ENCODE results near the gene MYH14. TPM values are rescaled to one million over a fixed set of nuclear protein-coding genes. Genes with fewer than 3 reads are reported as not detected.

MYH14 gene
- total and polyA plus RNA-seq, 2 of the 8 experiments (the other 6 are each of a cell fraction or from before 2014, with no cell fraction given): 17.3 to 28.6 TPM

- no peak overlapping the region for H4K91ac ChIP-seq (replicated peaks; ENCODE audit: insufficient read length, low read length)
- no peak overlapping the region for H3K4me3 ChIP-seq (ENCODE audit: extremely low read depth in 1 of 4, insufficient read depth in 2 of 4, low read depth in 3 of 4, low read length in 4 of 4)
- no peak overlapping the region; the same call in 1 of the 2 replicates for H3K27ac ChIP-seq (ENCODE audit: low read depth, low read length)
- H3K23ac ChIP-seq (ENCODE audit: insufficient read length): no peak overlapping the region
- no peak overlapping the region for H4K5ac ChIP-seq (ENCODE audit: insufficient read length, low read depth, low read length)
- H2AK5ac ChIP-seq (ENCODE audit: low read depth, low read length): no peak overlapping the region
- no peaks in the 10 kb centered on the region for H3K27me3 ChIP-seq (replicated peaks in 1 of 4; ENCODE audit: control insufficient read depth in 3 of 4, extremely low read depth in 1 of 4, insufficient read depth in 3 of 4, low read length in 3 of 4)
- no peak overlapping the region; the same call in 1 of the 2 replicates for H4K8ac ChIP-seq (ENCODE audit: extremely low read depth, insufficient read depth, low read length)
- peaks cover 0 to 3% (median 0%) of the 10 kb centered on the region in 4 experiments; a peak in 2 of 7 replicates for H3K4me1 ChIP-seq (replicated peaks in 1 of 4; ENCODE audit: control insufficient read depth in 3 of 4, insufficient read depth in 4 of 4, low read length in 3 of 4)
- H3K36me3 ChIP-seq (ENCODE audit: control insufficient read depth in 2 of 4, insufficient read depth in 4 of 4, low read length in 3 of 4): peaks cover 0 to 16% (median 11%) of the 10 kb centered on the region in 4 experiments; a peak in 5 of 8 replicates
- no peak overlapping the region for H3K4ac ChIP-seq (replicated peaks; ENCODE audit: insufficient read length, low read depth, low read length)
- H3K9me3 ChIP-seq (ENCODE audit: insufficient read depth in 2 of 2, low read depth in 1 of 2, low read length in 1 of 2): no peaks in the 10 kb centered on the region; a peak in 1 of 4 replicates
- no peak overlapping the region for H2AFZ ChIP-seq (ENCODE audit: low read length)
- no peak overlapping the region for H3K4me2 ChIP-seq (ENCODE audit: insufficient read depth in 1 of 2, low read depth in 2 of 2, low read length in 2 of 2)
- FAIRE-seq (no peak), DNase-seq (ENCODE audit: low read depth in 1 of 2, low spot score in 2 of 2) (no peak)
- WGBS, 2 experiments (ENCODE audit: extremely low coverage in 1 of 2, insufficient coverage in 1 of 2, insufficient read length in 1 of 2, insufficient replicate concordance in 2 of 2, low coverage in 1 of 2, low lambda C conversion rate in 2 of 2, missing lambda C conversion rate in 1 of 2): 84% methylated on average over 14 of the region's 16 CpGs; no CpG with 5 or more reads in 1 of the 2 experiments
- H4K20me1 ChIP-seq (replicated peaks in 1 of 2; ENCODE audit: control insufficient read depth in 1 of 2, insufficient read depth in 2 of 2, low read length in 2 of 2): peaks cover 0 to 1% of the 10 kb centered on the region in 2 experiments
- H2BK20ac ChIP-seq (ENCODE audit: low read length): no peak overlapping the region
- H3K79me2 ChIP-seq (ENCODE audit: control insufficient read depth in 1 of 2, insufficient read depth in 2 of 2, low read length in 2 of 2): no peaks in the 10 kb centered on the region
- ChIA-PET CTCF (ENCODE audit: partially characterized antibody) (interaction anchor here (2.3 to 6.7 kb wide), 3 partner anchors 9 to 31 kb away, joined by 7 to 30 read pairs (median 30); no protein-coding TSS in a partner anchor), POLR2A (ENCODE audit: partially characterized antibody) (no interaction called here)
- no peaks in the 10 kb centered on the region for H3K23me2 ChIP-seq (ENCODE audit: low read depth, low read length)
- no peak overlapping the region for H2BK5ac ChIP-seq (ENCODE audit: low read depth, low read length)
- H2BK15ac ChIP-seq (ENCODE audit: low read length): no peak overlapping the region
- no peaks in the 10 kb centered on the region for H3K79me1 ChIP-seq (ENCODE audit: low read depth, low read length)
- H2BK120ac ChIP-seq (replicated peaks; ENCODE audit: low read depth, low read length): no peak overlapping the region
- no peak overlapping the region for H3K18ac ChIP-seq (ENCODE audit: extremely low read depth, low read length)
- H2BK12ac ChIP-seq (ENCODE audit: low read depth, low read length): no peak overlapping the region
- TF ChIP-seq RXRA (IDR thresholded peaks at IDR 0.05; ENCODE audit: insufficient read depth, low read depth, low read length) (no peak), GTF2F1 (IDR thresholded peaks at IDR 0.05; ENCODE audit: borderline replicate concordance, low read depth, low read length) (no peak), POU5F1 (IDR thresholded peaks at IDR 0.05; ENCODE audit: low read depth, low read length) (no peak)
- H3K14ac ChIP-seq (ENCODE audit: insufficient read length): no peak overlapping the region
- H3K9ac ChIP-seq (replicated peaks in 1 of 4; ENCODE audit: extremely low read depth in 1 of 4, low read depth in 3 of 4, low read length in 3 of 4): no peak overlapping the region
- no peak overlapping the region for H3K56ac ChIP-seq (replicated peaks; ENCODE audit: insufficient read length, low read depth, low read length)
Observed at GRCh38 chr19:50261446-50261970, 58.1 kb downstream of the MYH14 start.
